Posterior cingulate gyrus (tissue), 11 donors: ENCODE data around the gene PODN.

ENCODE experiments used
- DNase-seq, 10 donors: peaks; one replicate each; pipeline versions ENCODE4 v3.0.0 to v3.0.0-alpha.2; 2020 to 2021; ENCODE audit warnings: mixed read lengths in 3 of 10
- intact Hi-C: fragments of 100-400 bp; cut with DNase I; formaldehyde crosslinking; loops from one replicate; pipeline ENCODE4 v1.15.1; 2023

Gene PODN

DNA sequence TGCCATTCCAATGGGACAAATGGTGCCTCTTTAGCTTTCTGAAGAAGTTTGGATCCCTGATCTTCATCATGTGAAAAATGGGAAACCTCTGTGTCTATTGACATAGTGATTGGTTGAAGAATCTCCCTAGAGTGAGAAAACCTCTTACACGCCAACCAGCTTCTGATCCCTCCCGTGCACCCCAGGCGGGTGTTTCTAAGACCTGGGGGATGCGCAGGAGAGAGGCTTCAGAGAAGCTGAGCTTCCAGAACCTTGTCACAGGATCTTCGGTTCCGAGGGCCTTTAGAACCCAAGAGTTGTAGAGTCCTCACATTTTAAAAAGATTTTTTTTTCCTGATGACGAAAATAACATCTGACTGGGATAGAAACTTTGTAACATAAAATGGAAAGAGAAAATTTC is 11.3 kb downstream of the PODN start:
- intact Hi-C loops: no loop called here
- DNase-seq: peak in 2 of 10 donors; percentile 11 to 37

DNA sequence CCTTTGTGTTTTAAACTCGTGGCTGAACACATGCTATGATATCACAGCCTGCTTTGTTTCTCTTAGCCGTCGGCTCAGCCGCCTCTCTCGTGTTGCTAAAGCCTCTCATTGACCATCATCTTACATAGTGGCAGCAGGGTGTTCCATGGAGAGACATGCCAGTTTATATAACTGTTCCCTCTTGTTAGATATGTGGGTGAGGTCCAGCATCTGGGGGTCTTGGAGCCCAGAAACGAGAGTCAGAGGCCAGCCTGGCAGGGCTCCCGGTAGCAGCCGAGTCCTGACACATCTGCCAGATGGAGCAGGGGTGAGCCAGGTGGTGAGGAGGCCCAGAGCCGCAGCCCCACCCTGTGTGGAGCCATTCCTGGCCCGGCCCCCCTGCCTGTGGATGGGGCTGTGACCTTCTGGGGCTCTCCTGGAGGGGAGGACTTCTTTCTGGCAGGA is 11.9 kb downstream of the PODN start:
- intact Hi-C loops: no loop called here
- peak in 8 of 10 donors; percentile 7 to 84 (median 20) for DNase-seq

DNA sequence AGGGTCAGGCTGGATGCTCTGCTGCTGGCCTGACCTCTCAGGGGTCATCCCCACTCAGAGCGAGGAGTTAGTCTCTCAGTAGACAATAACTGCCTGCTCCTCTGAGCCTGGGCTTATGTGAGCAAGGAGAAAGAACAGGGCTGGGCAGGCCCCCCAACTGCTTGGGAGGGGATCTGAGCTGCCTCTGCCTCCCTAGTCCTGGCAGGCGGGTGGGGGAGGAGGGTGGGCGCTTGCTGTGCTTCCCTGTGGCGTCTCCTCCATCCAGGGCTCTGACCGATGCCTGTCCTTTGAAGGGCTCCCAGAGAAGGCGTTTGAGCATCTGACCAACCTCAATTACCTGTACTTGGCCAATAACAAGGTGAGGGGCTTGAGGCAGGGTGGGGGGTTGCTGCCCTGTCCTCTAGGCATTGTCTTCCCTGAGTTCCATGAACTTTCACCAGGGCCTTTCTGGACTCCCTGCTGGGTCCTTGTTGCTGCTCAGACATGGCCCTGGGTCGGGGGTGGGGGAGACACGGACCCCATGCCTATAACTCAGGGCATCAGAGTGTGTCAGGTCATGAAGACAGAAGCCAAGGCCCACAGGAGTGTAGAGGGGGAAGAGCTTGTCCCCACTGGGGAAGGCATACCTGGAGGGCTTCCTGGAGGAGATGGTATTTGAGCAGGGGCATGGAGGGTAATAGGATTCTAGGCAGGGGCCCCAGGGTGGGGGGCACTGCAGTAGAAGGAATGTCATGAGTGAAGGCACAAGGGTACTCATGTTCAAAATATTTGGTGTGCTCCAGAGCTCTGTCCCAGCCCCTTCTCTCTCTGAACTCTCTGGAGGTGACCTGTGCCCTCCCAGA is 12.5 kb downstream of the PODN start:
- intact Hi-C loops: no loop called here

DNA sequence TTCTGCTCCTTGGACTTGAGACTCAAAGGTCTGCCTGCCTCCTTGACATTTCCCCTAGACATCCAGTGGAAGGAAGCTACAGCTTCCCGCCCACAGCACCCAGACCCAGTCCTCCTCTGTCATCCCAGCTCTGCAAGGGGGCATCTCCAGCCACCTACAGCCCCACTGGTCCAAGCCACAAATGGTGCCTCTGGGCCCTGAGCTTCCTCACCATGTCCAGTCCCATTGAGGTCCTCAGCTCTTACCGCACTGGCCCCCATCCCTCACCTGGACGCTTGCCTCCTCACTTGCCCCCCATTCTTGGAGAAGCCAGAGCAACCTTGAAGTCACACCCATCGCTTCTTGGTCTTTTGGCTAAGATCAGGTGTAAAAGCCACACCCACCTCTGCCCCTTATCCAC is 13.2 kb downstream of the PODN start:
- peak in 4 of 10 donors; percentile 2 to 67 (median 28) for DNase-seq
- intact Hi-C loops: no loop called here

More for the DNA sequence above, 12.5 kb downstream of the PODN start:
- DNase-seq: peak in 6 of 10 donors; percentile 1 to 42 (median 2)

DNA sequence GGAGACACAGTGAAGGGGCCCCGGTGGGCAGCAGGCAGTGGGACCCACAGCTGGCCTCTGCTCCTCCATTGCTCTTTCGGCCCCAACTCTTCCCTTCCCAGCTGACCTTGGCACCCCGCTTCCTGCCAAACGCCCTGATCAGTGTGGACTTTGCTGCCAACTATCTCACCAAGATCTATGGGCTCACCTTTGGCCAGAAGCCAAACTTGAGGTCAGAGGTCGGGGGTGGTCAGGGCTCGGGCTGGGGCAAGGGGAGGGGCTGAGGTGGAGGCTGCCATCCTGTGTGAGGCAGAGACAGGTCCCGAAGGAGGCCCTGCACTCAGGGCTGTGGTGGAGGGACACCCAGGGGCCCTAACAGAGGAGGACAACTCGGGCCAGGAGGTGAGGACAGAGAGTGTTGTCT is 13.7 kb downstream of the PODN start:
- peak in 5 of 10 donors; percentile 2 to 52 (median 43) for DNase-seq

DNA sequence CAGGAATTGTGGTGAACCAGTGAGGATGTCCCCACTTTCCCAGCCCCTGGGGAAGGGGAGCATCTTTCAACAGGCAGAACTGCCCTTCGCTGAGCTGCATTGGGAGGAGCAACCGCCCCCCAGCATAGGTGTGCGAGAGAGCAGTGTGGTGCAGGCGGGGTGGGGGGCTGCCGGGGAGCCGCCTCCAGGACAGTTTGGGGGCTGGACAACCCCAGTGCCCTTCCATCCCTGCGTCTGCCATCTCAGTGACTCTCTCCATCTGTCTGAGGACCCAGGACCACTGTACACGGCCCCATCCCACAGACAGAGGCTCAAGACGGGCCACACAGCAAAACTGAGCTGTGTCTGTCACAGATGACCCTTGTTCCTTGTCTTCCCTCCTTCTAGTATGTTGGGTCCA is 14.2 kb downstream of the PODN start:
- DNase-seq: peak in 4 of 10 donors; percentile 4 to 49 (median 36)
- intact Hi-C loops: no loop called here

More for the DNA sequence above, 13.7 kb downstream of the PODN start:
- intact Hi-C loops: no loop called here

DNA sequence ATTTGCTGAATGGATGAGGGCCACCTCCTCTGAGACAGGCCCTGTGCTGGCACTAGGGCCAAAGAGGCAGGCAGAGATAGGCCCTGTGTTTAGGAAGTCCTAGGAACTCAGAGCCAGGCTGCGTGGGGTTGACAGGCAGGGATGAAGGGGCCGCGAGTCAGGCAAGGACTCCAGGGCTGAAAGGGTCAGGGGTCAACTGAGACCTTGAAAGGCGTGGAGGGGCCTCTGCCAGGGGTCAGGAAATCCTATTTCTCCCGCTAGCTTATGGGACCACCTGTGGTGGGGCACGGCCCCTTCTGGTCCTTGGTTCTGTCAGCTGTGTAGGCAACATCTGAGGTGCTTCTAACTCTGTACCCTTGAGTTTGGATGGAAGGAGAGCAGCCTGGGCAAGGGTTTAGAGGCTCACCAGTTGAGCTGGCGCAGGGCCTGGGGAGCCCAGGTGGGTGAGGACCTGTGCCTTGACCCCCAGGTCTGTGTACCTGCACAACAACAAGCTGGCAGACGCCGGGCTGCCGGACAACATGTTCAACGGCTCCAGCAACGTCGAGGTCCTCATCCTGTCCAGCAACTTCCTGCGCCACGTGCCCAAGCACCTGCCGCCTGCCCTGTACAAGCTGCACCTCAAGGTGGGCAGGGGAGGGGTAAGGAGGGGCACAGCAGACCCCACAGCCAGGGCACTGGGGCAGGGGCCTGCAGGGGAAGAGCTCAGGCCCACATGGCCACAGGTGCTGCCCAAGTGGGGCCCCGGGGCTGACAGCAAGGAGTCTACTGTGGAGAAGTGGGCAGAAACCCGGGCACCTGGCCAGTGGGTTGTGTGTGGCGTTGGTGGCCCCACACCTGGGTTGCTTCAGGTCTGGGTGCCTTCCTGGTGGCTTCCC is 14.9 kb downstream of the PODN start:
- intact Hi-C loops: no loop called here
- peak in 5 of 10 donors; percentile 5 to 82 (median 57) for DNase-seq

DNA sequence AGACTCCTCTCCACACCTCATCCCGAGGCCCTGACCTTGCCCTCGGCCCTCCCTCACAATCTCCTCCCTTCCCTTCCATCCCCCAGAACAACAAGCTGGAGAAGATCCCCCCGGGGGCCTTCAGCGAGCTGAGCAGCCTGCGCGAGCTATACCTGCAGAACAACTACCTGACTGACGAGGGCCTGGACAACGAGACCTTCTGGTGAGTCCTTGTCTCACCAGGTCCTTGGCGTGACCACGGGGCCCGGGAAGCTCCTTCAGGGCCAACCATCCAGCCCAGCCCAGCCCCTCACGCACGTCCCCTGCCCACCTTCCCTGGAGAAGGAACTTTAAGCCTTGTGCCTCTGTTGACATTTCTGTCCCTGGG is 15.6 kb downstream of the PODN start:
- DNase-seq: peak in 5 of 10 donors; percentile 0 to 82 (median 69)
- intact Hi-C loops: no loop called here

DNA sequence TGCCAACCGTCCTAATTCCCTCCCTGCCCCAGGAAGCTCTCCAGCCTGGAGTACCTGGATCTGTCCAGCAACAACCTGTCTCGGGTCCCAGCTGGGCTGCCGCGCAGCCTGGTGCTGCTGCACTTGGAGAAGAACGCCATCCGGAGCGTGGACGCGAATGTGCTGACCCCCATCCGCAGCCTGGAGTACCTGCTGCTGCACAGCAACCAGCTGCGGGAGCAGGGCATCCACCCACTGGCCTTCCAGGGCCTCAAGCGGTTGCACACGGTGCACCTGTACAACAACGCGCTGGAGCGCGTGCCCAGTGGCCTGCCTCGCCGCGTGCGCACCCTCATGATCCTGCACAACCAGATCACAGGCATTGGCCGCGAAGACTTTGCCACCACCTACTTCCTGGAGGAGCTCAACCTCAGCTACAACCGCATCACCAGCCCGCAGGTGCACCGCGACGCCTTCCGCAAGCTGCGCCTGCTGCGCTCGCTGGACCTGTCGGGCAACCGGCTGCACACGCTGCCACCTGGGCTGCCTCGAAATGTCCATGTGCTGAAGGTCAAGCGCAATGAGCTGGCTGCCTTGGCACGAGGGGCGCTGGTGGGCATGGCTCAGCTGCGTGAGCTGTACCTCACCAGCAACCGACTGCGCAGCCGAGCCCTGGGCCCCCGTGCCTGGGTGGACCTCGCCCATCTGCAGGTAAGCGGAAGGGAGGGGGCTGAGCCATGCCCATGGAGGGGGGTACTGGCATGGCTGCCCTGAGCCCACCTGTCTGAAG is 16.5 kb downstream of the PODN start:
- peak in 4 of 10 donors; percentile 22 to 83 (median 64) for DNase-seq
- intact Hi-C loops: no loop called here

DNA sequence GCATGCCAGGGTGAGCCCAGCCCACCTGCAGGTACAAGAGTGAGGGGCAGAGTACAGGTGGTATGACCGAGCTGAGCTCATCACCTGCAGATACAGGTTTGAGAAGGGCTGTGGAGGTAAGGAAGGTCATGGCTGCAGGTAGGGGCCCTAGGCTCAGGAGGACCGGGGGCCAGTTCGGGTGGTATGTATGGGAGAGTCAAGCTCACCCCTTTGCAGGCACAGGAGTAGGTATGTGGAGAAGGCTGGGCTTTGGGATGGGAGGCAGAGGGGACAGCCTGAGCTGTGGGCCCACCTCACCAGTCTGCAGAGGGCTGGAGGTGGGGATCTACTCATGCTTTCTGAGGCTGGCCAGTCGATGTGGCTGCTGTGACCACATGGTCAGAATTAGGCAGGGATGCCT is 17.2 kb downstream of the PODN start:
- peak in 4 of 10 donors; percentile 4 to 66 (median 43) for DNase-seq
- intact Hi-C loops: no loop called here

DNA sequence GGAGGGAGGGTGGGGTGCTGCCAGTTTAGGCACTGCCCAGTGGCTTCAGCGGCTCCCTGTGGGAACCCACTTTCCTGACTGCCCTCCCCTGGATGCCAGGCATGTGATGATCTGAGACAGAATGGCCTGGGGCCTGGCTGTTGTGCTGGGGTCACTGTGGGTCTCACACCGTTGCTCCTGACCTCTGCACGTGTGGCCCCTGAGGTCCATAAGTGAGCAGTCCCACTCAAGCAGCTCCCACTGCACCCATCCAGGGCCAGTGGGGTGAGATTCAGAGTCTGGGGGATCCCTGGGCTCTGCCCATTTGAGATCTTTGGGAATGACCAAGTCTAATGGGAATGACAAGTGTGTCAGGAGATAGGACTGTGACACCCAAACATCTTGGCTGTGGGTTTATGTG is 18.0 kb downstream of the PODN start:
- intact Hi-C loops: no loop called here
- peak in 4 of 10 donors; percentile 8 to 55 (median 41) for DNase-seq

DNA sequence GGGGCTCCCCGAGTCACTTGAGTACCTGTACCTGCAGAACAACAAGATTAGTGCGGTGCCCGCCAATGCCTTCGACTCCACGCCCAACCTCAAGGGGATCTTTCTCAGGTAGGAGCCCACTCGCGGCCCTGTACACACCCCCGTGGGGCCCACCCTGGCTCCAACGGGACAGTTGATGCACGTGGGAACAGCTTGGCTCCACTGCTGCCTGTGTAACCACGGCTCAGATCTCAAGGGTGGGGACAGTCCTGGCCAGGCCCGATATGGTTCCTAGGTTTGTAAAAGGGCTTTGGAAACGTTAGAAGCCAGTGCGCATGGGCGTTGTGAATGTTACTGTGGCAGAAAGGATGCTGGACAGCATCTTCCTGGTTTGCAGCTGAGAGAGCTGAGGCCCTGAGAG is 18.8 kb downstream of the PODN start:
- peak in 2 of 10 donors; percentile 8 to 74 for DNase-seq
- intact Hi-C loops: no loop called here

DNA sequence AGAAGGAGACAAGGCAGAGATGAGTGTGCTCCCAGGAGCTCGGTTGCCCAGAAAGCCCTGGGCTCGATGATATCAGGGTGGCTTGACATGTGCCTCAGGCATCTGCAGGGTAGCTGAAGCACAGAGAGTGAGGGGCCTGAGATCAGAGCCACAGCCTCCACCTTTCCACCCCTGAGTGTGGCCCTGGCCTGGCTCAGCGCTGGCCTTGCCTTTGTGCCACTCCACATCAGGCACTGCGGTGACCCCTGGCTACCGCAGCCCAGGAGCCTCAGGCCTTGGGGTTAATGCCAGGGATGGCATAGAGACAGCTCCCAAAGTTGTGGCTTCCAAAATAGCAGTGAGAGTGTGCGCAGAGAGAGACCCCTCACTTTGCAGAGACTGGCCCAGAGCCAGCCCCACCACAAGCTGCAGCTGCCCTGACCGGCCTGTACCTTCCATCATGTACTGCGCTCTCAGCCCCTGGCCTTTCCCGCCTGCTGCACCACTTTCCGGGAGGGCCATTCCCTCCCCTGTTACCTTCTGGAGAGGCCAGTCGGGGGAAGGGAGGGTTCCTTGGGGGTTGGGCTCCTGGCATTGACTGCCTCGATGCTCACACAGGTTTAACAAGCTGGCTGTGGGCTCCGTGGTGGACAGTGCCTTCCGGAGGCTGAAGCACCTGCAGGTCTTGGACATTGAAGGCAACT is 19.5 kb downstream of the PODN start:
- intact Hi-C loops: no loop called here
- peak in 2 of 10 donors; percentile 70 to 74 for DNase-seq

DNA sequence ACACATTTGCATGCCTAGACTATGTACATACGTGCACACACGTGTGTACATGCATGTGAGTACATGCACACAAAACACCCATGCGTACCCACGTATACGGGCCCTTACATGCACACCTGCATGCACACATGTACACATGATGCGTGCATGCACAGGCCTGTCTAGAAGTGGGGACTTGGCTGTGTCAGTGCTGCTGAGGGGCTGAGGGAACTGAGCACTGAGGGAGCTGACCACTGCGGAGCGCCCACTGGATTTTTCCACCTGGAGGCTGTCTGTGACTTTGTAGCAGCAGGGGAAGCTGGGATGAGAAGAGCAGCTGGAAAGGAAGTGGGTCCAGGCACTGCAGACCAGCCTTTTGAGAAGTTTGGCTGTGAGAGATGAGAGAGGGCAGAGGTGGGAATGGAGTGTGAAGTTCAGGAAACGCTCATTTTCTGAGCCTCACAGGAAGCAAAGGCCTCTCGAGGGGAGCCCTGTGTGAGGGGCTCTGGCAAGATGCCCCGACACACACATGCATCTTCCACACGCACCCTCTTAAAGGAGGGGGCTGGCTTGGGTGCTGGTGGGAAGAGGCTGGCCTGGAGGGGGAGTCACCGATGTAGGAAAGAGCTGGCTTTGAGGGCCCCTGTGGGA is 20.9 kb downstream of the PODN start:
- intact Hi-C loops: no loop called here

DNA sequence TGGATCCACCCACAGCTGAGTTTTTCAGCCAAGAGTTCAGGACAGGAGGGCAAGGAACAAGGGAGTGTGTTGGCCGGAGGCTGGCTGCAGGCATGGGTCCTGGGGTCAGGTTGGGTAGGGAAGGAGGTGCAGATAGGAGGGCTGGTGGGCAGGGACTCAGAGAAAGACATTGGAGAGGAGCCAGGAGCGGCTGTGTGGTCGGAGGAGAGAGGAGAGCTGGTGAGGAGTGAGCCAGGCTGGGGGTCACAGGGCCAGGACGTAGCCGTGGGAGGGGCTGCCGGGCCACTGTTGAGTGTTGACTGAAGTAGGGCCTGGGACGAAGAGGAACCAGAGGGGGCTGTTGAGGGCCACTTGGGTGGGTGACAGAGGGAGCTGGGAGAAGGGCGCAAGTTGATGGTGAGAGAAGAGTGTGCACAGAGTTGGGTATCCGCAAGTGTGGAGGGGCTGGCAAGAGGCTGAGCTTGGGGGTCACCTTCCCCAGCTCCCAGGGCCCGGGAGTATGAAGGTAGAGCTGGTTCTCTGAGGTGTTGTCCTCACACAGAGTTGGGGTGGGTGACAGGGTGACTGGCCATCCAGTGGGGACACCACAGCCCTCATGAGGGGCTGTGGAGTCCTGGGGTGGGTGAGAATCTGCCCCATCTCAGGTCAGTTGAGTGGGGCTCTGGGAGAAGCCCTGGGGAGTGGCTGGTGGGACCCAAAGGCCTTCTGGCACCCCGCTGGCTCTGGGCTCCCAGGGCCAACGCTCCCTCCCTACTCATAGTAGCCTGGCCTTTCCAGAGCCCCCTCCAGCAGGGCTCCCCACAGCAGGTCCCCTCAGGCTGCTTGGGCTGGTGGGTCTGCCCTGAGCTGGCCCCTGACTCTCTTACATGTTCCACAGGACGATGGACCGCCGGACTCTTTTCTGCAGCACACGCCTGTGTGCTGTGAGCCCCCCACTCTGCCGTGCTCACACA is 21.9 kb downstream of the PODN start:
- intact Hi-C loops: no loop called here
- DNase-seq: peak in 1 of 10 donors; percentile 63

More for the DNA sequence above, 20.9 kb downstream of the PODN start:
- peak in 2 of 10 donors; percentile 18 to 54 for DNase-seq

DNA sequence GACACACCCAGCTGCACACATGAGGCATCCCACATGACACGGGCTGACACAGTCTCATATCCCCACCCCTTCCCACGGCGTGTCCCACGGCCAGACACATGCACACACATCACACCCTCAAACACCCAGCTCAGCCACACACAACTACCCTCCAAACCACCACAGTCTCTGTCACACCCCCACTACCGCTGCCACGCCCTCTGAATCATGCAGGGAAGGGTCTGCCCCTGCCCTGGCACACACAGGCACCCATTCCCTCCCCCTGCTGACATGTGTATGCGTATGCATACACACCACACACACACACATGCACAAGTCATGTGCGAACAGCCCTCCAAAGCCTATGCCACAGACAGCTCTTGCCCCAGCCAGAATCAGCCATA is 22.6 kb downstream of the PODN start:
- peak in 1 of 10 donors; percentile 52 for DNase-seq
- intact Hi-C loops: no loop called here

DNA sequence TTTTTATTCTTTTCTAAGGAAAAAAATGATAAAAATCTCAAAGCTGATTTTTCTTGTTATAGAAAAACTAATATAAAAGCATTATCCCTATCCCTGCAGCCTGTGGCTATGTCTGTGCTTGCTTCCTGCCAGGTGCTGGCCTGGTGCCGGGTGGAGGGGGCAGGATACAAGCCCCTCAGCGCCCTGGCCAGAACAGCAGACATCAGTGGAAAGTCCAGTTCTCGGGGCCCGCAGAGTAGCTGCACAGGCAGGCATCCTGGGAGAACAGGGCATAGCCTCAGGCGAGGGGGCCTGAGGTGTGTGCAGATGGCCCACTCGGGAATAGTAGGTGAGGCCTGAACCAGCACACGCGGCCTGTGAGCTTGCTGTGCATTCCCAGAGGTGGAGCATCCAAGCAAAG is 23.4 kb downstream of the PODN start:
- intact Hi-C loops: no loop called here
- DNase-seq: peak in 1 of 10 donors; percentile 45

DNA sequence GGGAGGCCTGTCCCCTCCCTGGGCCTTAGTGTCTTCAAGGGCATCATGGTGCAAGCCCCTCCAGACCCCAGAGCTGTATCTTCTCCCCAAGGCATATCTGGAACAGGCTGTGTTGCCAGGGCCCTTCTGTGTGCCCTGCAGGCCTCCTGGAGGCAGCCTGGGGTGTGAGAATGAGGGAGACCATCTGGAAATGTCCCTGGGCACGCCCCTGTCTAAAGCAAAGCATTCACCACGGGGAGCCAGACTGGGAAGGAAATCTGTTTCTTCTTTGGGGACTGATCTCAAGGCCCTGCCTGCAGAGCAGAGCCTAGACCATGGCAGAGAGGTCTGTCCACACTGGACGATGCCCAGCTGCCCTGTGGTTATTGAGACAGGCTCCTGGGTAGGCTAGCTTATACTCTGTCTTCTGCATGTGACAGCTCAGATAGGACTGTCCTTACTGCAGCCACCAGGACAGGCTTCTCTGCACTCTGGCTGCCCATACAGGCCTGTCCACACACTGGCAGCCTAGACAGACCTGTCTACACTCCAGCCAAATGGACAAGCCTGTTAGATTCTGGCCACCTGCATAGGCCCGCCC is 24.6 kb downstream of the PODN start:
- no peak for DNase-seq
- intact Hi-C loops: no loop called here
